ENCODE data around the gene PFDN1.

PFDN1 gene

GRCh38 chr5:140339636-140340035 is 36.7 kb upstream of the PFDN1 start:
- H3K4me1 ChIP-seq (ENCODE audit: control insufficient read depth, low read length) = peaks cover 32% of the 10 kb centered on the region
- no peak overlapping the region for H3K4me2 ChIP-seq (ENCODE audit: low read length)
- no peak for TF ChIP-seq EZH2phosphoT487 (IDR thresholded peaks at IDR 0.05; ENCODE audit: borderline replicate concordance, low read length)
- TF ChIP-seq, protein P1, sequence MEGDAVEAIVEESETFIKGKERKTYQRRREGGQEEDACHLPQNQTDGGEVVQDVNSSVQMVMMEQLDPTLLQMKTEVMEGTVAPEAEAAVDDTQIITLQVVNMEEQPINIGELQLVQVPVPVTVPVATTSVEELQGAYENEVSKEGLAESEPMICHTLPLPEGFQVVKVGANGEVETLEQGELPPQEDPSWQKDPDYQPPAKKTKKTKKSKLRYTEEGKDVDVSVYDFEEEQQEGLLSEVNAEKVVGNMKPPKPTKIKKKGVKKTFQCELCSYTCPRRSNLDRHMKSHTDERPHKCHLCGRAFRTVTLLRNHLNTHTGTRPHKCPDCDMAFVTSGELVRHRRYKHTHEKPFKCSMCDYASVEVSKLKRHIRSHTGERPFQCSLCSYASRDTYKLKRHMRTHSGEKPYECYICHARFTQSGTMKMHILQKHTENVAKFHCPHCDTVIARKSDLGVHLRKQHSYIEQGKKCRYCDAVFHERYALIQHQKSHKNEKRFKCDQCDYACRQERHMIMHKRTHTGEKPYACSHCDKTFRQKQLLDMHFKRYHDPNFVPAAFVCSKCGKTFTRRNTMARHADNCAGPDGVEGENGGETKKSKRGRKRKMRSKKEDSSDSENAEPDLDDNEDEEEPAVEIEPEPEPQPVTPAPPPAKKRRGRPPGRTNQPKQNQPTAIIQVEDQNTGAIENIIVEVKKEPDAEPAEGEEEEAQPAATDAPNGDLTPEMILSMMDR (IDR thresholded peaks at IDR 0.05; ENCODE audit: low read depth, low read length, poor library complexity, severe bottlenecking) = no peak
- no peaks in the 10 kb centered on the region for H3K9me2 ChIP-seq (replicated peaks; ENCODE audit: control insufficient read depth, low read length)
- no peaks in the 10 kb centered on the region; the same call in 1 of the 2 replicates for H4K20me1 ChIP-seq (ENCODE audit: control insufficient read depth, insufficient read depth, low read depth, low read length)
- no peaks in the 10 kb centered on the region for H3F3A ChIP-seq (ENCODE audit: control insufficient read depth, insufficient read depth)
- H3K27ac ChIP-seq (ENCODE audit: low read depth, low read length) = no peak overlapping the region
- peaks cover 15% of the 10 kb centered on the region for H3K27me3 ChIP-seq (ENCODE audit: control insufficient read depth, low read length)
- no peaks in the 10 kb centered on the region for H3K79me2 ChIP-seq (ENCODE audit: control insufficient read depth, low read length)
- no peaks in the 10 kb centered on the region for H3K36me3 ChIP-seq (ENCODE audit: control insufficient read depth, low read length)
- no peak overlapping the region for H3K4me3 ChIP-seq (ENCODE audit: low read length)
- no peaks in the 10 kb centered on the region for H3K9me3 ChIP-seq (ENCODE audit: control insufficient read depth, insufficient read depth, low read length)

DNA sequence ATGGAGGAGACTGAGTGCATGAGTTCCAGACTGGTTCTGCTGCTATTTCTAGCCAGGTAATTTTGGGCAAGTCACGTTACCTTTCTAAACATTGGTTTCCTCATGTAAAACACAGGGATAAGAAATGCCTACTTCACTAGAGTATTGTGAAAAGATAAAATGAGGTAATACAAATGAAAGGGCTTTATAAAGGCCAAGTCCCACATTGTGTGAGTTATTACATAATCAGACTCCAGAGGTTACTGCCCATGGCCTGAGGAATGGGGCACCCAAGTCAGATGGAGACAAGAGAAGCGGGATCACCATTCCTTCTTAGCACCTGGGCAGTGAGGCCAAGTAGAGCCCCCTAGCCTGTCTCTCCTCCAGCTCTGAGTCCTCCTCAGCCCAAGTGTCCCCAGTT is 36.0 kb upstream of the PFDN1 start:
- TF ChIP-seq, protein P1 (IDR thresholded peaks at IDR 0.05; ENCODE audit: low read depth, low read length, poor library complexity, severe bottlenecking) = no peak
- no peak for TF ChIP-seq EZH2phosphoT487 (IDR thresholded peaks at IDR 0.05; ENCODE audit: borderline replicate concordance, low read length)
- Histone ChIP-seq H3K4me3 (ENCODE audit: low read length) (no peak overlapping the region), H3K9me2 (replicated peaks; ENCODE audit: control insufficient read depth, low read length) (no peaks in the 10 kb centered on the region), H3K4me1 (ENCODE audit: control insufficient read depth, low read length) (peaks cover 32% of the 10 kb centered on the region), H3F3A (ENCODE audit: control insufficient read depth, insufficient read depth) (no peaks in the 10 kb centered on the region), H3K4me2 (ENCODE audit: low read length) (no peak overlapping the region), H3K27me3 (ENCODE audit: control insufficient read depth, low read length) (peaks cover 10% of the 10 kb centered on the region; the same call in 1 of the 2 replicates), H4K20me1 (ENCODE audit: control insufficient read depth, insufficient read depth, low read depth, low read length) (no peaks in the 10 kb centered on the region; the same call in 1 of the 2 replicates), H3K36me3 (ENCODE audit: control insufficient read depth, low read length) (no peaks in the 10 kb centered on the region), H3K27ac (ENCODE audit: low read depth, low read length) (no peak overlapping the region), H3K79me2 (ENCODE audit: control insufficient read depth, low read length) (no peaks in the 10 kb centered on the region), H3K9me3 (ENCODE audit: control insufficient read depth, insufficient read depth, low read length) (no peaks in the 10 kb centered on the region)

DNA sequence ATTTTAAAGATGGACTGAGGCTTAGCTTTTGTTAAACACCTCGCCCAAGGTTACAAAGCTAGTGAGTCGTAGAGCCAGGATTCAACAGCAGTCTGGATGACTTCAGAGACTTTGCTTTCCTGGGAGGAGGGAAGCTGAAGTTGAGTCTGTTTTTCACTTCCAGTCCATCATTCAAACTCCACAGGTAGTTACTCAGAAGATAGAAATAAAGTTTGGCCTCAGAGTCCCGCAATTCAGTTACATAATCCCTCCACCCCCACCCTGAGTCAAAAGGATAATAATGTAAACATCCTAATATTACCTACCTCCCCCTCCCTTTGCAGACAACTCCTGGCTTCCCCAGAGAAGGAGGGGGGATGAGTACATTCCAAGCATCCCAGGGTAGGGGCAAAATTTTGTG is 35.4 kb upstream of the PFDN1 start:
- no peaks in the 10 kb centered on the region for H3F3A ChIP-seq (ENCODE audit: control insufficient read depth, insufficient read depth)
- no peak overlapping the region for H3K27ac ChIP-seq (ENCODE audit: low read depth, low read length)
- no peak overlapping the region for H3K4me2 ChIP-seq (ENCODE audit: low read length)
- peaks cover 10% of the 10 kb centered on the region; the same call in 1 of the 2 replicates for H3K27me3 ChIP-seq (ENCODE audit: control insufficient read depth, low read length)
- H4K20me1 ChIP-seq (ENCODE audit: control insufficient read depth, insufficient read depth, low read depth, low read length) = no peaks in the 10 kb centered on the region; the same call in 1 of the 2 replicates
- no peaks in the 10 kb centered on the region for H3K9me3 ChIP-seq (ENCODE audit: control insufficient read depth, insufficient read depth, low read length)
- H3K79me2 ChIP-seq (ENCODE audit: control insufficient read depth, low read length) = no peaks in the 10 kb centered on the region
- no peak overlapping the region for H3K4me3 ChIP-seq (ENCODE audit: low read length)
- H3K36me3 ChIP-seq (ENCODE audit: control insufficient read depth, low read length) = no peaks in the 10 kb centered on the region
- H3K9me2 ChIP-seq (replicated peaks; ENCODE audit: control insufficient read depth, low read length) = no peaks in the 10 kb centered on the region
- TF ChIP-seq EZH2phosphoT487 (IDR thresholded peaks at IDR 0.05; ENCODE audit: borderline replicate concordance, low read length) = no peak
- TF ChIP-seq, protein P1 (IDR thresholded peaks at IDR 0.05; ENCODE audit: low read depth, low read length, poor library complexity, severe bottlenecking) = no peak
- H3K4me1 ChIP-seq (ENCODE audit: control insufficient read depth, low read length) = peaks cover 28% of the 10 kb centered on the region
